Colonic mucosa (tissue), 4 donors: ENCODE data around the gene LRP11. TPM values are rescaled to one million over a fixed set of nuclear protein-coding genes. Genes with fewer than 3 reads are reported as not detected.

Experiments used
- DNase-seq: peaks from one replicate; pipeline ENCODE4 v3.0.0-alpha.2; 2020
- H3K27ac ChIP-seq: fragments of 200-600 bp; one replicate; pipeline ENCODE4 v1.8.0; 2021
- H3K27me3 ChIP-seq: fragments of 200-600 bp; one replicate; pipeline ENCODE4 v1.8.0; 2021
- H3K36me3 ChIP-seq: fragments of 200-600 bp; one replicate; pipeline ENCODE4 v1.8.0; 2021
- H3K4me1 ChIP-seq: fragments of 200-600 bp; one replicate; pipeline ENCODE4 v1.8.0; 2021; ENCODE audit warnings: mild to moderate bottlenecking
- H3K4me3 ChIP-seq: fragments of 200-600 bp; one replicate; pipeline ENCODE4 v1.8.0; 2021
- H3K9ac ChIP-seq, 2 donors: one replicate each; pipeline ENCODE4 v1.7.0; 2013; ENCODE audit warnings: control low read depth in 2 of 2, low read depth in 2 of 2, low read length in 2 of 2
- H3K9me3 ChIP-seq: fragments of 200-600 bp; one replicate; pipeline ENCODE4 v1.8.0; 2021
- CTCF ChIP-seq: fragments of 200-600 bp; IDR thresholded peaks from one replicate; pipeline ENCODE4 v1.8.0; 2022; ENCODE audit warnings: antibody characterized with exemption, mild to moderate bottlenecking
- intact Hi-C: fragments of 100-400 bp; cut with DNase I; formaldehyde crosslinking; loops from one replicate; pipeline ENCODE4 v1.14.1; 2022
- total RNA-seq, 2 donors: library from RNA; stranded (reverse); fragmentation: NEBNext Ultra II Directional in 1 of 2; extraction: Animal tissue kit (Norgen Biotek cat#: 25700) in 1 of 2; gene quantifications; one replicate each; pipeline ENCODE4 v1.2.1, GENCODE V29; 2021
- donor health status: healthy.
- donor health status: DM: no; HTN: no; CAD: no.
- donor health status: DM: no; HTN: no; CAD: no.

LRP11 gene
- total RNA-seq, 2 donors from 2014 or later, result 24.8 to 39.4 TPM

GRCh38 chr6:149782337-149782736 is 81.8 kb downstream of the LRP11 start:
- Histone ChIP-seq H3K27ac (no peak overlapping the region), H3K4me3 (no peak overlapping the region), H3K9me3 (no peaks in the 10 kb centered on the region), H3K4me1 (no peaks in the 10 kb centered on the region), H3K36me3 (no peaks in the 10 kb centered on the region), H3K9ac (no peak overlapping the region), H3K27me3 (no peaks in the 10 kb centered on the region)
- intact Hi-C loops, result no loop called here
- TF ChIP-seq CTCF, result no peak
- no peak for DNase-seq

- Histone ChIP-seq H3K36me3 (no peaks in the 10 kb centered on the region), H3K9me3 (no peaks in the 10 kb centered on the region), H3K9ac (no peak overlapping the region), H3K27ac (no peak overlapping the region), H3K4me3 (no peak overlapping the region), H3K27me3 (no peaks in the 10 kb centered on the region), H3K4me1 (no peaks in the 10 kb centered on the region)
- DNase-seq, result no peak
- intact Hi-C loops, result no loop called here
- TF ChIP-seq CTCF, result no peak
Measured at GRCh38 chr6:149781715-149782114, 82.4 kb downstream of the LRP11 start.

- no peaks in the 10 kb centered on the region for H3K4me1 ChIP-seq
- H3K9ac ChIP-seq, result no peak overlapping the region
- no peak overlapping the region for H3K4me3 ChIP-seq
- no peaks in the 10 kb centered on the region for H3K27me3 ChIP-seq
- no peak overlapping the region for H3K27ac ChIP-seq
- intact Hi-C loops, result no loop called here
- H3K9me3 ChIP-seq, result no peaks in the 10 kb centered on the region
- no peak for DNase-seq
- H3K36me3 ChIP-seq, result no peaks in the 10 kb centered on the region
- no peak for TF ChIP-seq CTCF
Measured at GRCh38 chr6:149779644-149779963, 84.6 kb downstream of the LRP11 start.

- no peaks in the 10 kb centered on the region for H3K4me1 ChIP-seq
- no peak overlapping the region for H3K4me3 ChIP-seq
- intact Hi-C loops, result no loop called here
Measured at GRCh38 chr6:149777624-149778023, 86.5 kb downstream of the LRP11 start.

GRCh38 chr6:149771925-149772324 is 92.2 kb downstream of the LRP11 start:
- no peak for TF ChIP-seq CTCF

More at GRCh38 chr6:149777624-149778023, 86.5 kb downstream of the LRP11 start:
- no peaks in the 10 kb centered on the region for H3K36me3 ChIP-seq
- TF ChIP-seq CTCF, result no peak
- H3K27me3 ChIP-seq, result no peaks in the 10 kb centered on the region
- H3K9ac ChIP-seq, result no peak overlapping the region
- no peak overlapping the region for H3K27ac ChIP-seq
- H3K9me3 ChIP-seq, result no peaks in the 10 kb centered on the region
- DNase-seq, result no peak

GRCh38 chr6:149771185-149771584 is 93.0 kb downstream of the LRP11 start:
- no peak for DNase-seq
- no peaks in the 10 kb centered on the region for H3K27me3 ChIP-seq
- H3K9ac ChIP-seq, result no peak overlapping the region
- no peak overlapping the region for H3K4me3 ChIP-seq
- no peaks in the 10 kb centered on the region for H3K36me3 ChIP-seq
- H3K27ac ChIP-seq, result no peak overlapping the region
- no peaks in the 10 kb centered on the region for H3K9me3 ChIP-seq
- TF ChIP-seq CTCF, result no peak
- intact Hi-C loops, result no loop called here
- H3K4me1 ChIP-seq, result no peaks in the 10 kb centered on the region

More at GRCh38 chr6:149771925-149772324, 92.2 kb downstream of the LRP11 start:
- Histone ChIP-seq H3K36me3 (no peaks in the 10 kb centered on the region), H3K9me3 (no peaks in the 10 kb centered on the region), H3K9ac (no peak overlapping the region), H3K27me3 (no peaks in the 10 kb centered on the region), H3K4me3 (no peak overlapping the region), H3K4me1 (no peaks in the 10 kb centered on the region), H3K27ac (no peak overlapping the region)
- intact Hi-C loops, result no loop called here
- no peak for DNase-seq
